ENCODE results near the gene GPR39.

- TF ChIP-seq, protein P1, sequence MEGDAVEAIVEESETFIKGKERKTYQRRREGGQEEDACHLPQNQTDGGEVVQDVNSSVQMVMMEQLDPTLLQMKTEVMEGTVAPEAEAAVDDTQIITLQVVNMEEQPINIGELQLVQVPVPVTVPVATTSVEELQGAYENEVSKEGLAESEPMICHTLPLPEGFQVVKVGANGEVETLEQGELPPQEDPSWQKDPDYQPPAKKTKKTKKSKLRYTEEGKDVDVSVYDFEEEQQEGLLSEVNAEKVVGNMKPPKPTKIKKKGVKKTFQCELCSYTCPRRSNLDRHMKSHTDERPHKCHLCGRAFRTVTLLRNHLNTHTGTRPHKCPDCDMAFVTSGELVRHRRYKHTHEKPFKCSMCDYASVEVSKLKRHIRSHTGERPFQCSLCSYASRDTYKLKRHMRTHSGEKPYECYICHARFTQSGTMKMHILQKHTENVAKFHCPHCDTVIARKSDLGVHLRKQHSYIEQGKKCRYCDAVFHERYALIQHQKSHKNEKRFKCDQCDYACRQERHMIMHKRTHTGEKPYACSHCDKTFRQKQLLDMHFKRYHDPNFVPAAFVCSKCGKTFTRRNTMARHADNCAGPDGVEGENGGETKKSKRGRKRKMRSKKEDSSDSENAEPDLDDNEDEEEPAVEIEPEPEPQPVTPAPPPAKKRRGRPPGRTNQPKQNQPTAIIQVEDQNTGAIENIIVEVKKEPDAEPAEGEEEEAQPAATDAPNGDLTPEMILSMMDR (IDR thresholded peaks at IDR 0.05), result no peak
- TF ChIP-seq POLR2AphosphoS5 (IDR thresholded peaks at IDR 0.05; ENCODE audit: low read depth, low read length) (no peak), REST (IDR thresholded peaks at IDR 0.05; ENCODE audit: insufficient read depth in 1 of 2, low read depth in 2 of 2, low read length in 1 of 2) (no peak)
These were observed 152.1 kb downstream of the GPR39 start for GRCh38 chr2:132568656-132569055.

Measured in Panc1 (cell line).